PC-9 (cell line): ENCODE results near the gene F13A1. TPM values are rescaled to one million over a fixed set of nuclear protein-coding genes. Genes with fewer than 3 reads are reported as not detected.

Experiments
- BruUV-seq: library from RNA; stranded (reverse); fragments of 400-500 nt; replicated peaks from 2 replicates; lab custom pipeline; 2021; lab: Mats Ljungman, UMichigan
- CTCF ChIA-PET: fragments of 300-600 bp; sonication (Branson Sonifier 250); formaldehyde crosslinking; loops from one replicate; lab custom pipeline; 2022; ENCODE audit warnings: antibody characterized with exemption; lab: Charles Lee
- POLR2A ChIA-PET: fragments of 300-600 bp; sonication (Branson Sonifier 250); formaldehyde crosslinking; loops from one replicate; lab custom pipeline; 2022; ENCODE audit warnings: antibody characterized with exemption; ENCODE audit not compliant: unreplicated experiment; lab: Charles Lee
- DNase-seq, 2 experiments: peaks; one replicate each; pipeline versions ENCODE4 v3.0.0 to v3.0.0-alpha.2; 2015 to 2022; ENCODE audit warnings: mixed read lengths in 1 of 2
- H2AFZ ChIP-seq: fragments of 200-600 bp; sonication (generic); 2 replicates; pipeline ENCODE4 v1.8.1; 2017; ENCODE audit warnings: antibody characterized with exemption
- H3F3A ChIP-seq: fragments of 200-600 bp; sonication (generic); 2 replicates; pipeline ENCODE4 v1.8.1; 2017; ENCODE audit warnings: antibody characterized with exemption, mild to moderate bottlenecking, low read depth; ENCODE audit not compliant: insufficient read depth
- H3K27ac ChIP-seq: fragments of 200-600 bp; sonication (generic); 2 replicates; pipeline ENCODE4 v1.6.1; 2016; ENCODE audit warnings: mixed run types
- H3K27me3 ChIP-seq: fragments of 200-600 bp; sonication (generic); 2 replicates; pipeline ENCODE4 v1.6.1; 2016; ENCODE audit warnings: low read depth, mixed run types; ENCODE audit not compliant: insufficient read depth
- H3K36me3 ChIP-seq: fragments of 200-600 bp; sonication (generic); 2 replicates; pipeline ENCODE4 v1.6.1; 2016; ENCODE audit warnings: low read depth, mixed run types
- H3K4me1 ChIP-seq: fragments of 200-600 bp; sonication (generic); replicated peaks from 2 replicates; pipeline ENCODE4 v1.6.1; 2016; ENCODE audit warnings: mixed run types; ENCODE audit not compliant: insufficient read depth
- H3K4me2 ChIP-seq: fragments of 200-600 bp; sonication (generic); 2 replicates; pipeline ENCODE4 v1.6.1; 2017; ENCODE audit warnings: mixed run types
- H3K4me3 ChIP-seq: fragments of 200-600 bp; sonication (generic); 2 replicates; pipeline ENCODE4 v1.6.1; 2016; ENCODE audit warnings: mixed run types
- H3K79me2 ChIP-seq: fragments of 200-600 bp; sonication (generic); 2 replicates; pipeline ENCODE4 v1.6.1; 2017; ENCODE audit warnings: low read depth, mixed run types
- H3K9me2 ChIP-seq: fragments of 200-600 bp; sonication (generic); 2 replicates; pipeline ENCODE4 v1.8.1; 2017; ENCODE audit warnings: mild to moderate bottlenecking; ENCODE audit not compliant: insufficient read depth
- H3K9me3 ChIP-seq: fragments of 200-600 bp; sonication (generic); 2 replicates; pipeline ENCODE4 v1.8.1; 2016; ENCODE audit warnings: low read depth; ENCODE audit not compliant: insufficient read depth
- H4K20me1 ChIP-seq: fragments of 200-600 bp; sonication (generic); 2 replicates; pipeline ENCODE4 v1.8.1; 2017; ENCODE audit not compliant: insufficient read depth
- CTCF ChIP-seq: fragments of 200-600 bp; sonication (generic); conservative IDR thresholded peaks from 2 replicates; pipeline ENCODE4 v1.6.1; 2017; ENCODE audit warnings: mixed run types, antibody characterized with exemption, mild to moderate bottlenecking, moderate library complexity
- EZH2 ChIP-seq: fragments of 200-600 bp; sonication (generic); IDR thresholded peaks from 2 replicates; pipeline ENCODE4 v1.8.0; 2017; ENCODE audit warnings: antibody characterized with exemption, low read depth
- intact Hi-C: fragments of 100-400 bp; cut with micrococcal nuclease; formaldehyde crosslinking; loops from one replicate; pipeline ENCODE4 v1.10.0; 2022; ENCODE audit not compliant: unreplicated experiment
- total RNA-seq: library from RNA; stranded (reverse); gene quantifications from 2 replicates; pipeline ENCODE4 v1.2.3, GENCODE V29; 2021

F13A1 gene
- total RNA-seq, 1 experiment from 2014 or later: not detected

- POLR2A ChIA-PET: no interaction called here
- BruUV-seq: no TSS peak
- DNase-seq: no peak
- Histone ChIP-seq H3K36me3 (no peaks in the 10 kb centered on the region), H4K20me1 (no peaks in the 10 kb centered on the region), H3K4me1 (no peaks in the 10 kb centered on the region), H3K9me3 (no peaks in the 10 kb centered on the region), H3K9me2 (no peaks in the 10 kb centered on the region), H3K4me2 (no peak overlapping the region), H3K79me2 (no peaks in the 10 kb centered on the region), H2AFZ (no peak overlapping the region), H3K4me3 (no peak overlapping the region), H3K27ac (no peak overlapping the region), H3F3A (no peaks in the 10 kb centered on the region), H3K27me3 (no peaks in the 10 kb centered on the region)
- no peak for TF ChIP-seq CTCF
- no peak for TF ChIP-seq EZH2
- intact Hi-C loops: no loop called here
- CTCF ChIA-PET: no interaction called here
Observed at GRCh38 chr6:6357530-6357929, 37.1 kb upstream of the F13A1 start.

DNA sequence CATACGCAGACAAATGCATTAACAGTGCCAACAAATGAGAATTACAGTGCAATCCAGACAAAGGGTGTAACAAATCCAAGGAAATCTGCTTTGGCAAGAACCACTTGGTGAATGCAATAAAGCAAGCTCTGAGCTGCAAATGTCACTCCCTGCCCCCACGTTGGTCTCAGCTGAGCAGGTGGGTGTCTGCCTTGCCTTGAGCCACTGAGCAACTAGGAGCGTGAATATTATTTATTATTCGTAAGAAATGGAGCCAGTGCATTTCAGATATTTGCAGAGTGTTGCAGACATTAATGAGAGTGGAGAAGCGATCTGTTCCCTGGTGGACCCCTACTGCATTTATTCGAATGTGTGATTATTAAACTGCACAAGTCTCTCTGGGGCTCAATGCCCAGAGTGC lies 36.6 kb upstream of the F13A1 start:
- Histone ChIP-seq H3F3A (no peaks in the 10 kb centered on the region), H3K27me3 (peaks cover 4% of the 10 kb centered on the region; the same call in 1 of the 2 replicates), H3K9me2 (no peaks in the 10 kb centered on the region), H2AFZ (no peak overlapping the region), H3K27ac (no peak overlapping the region), H3K36me3 (no peaks in the 10 kb centered on the region), H3K79me2 (no peaks in the 10 kb centered on the region), H4K20me1 (no peaks in the 10 kb centered on the region), H3K9me3 (no peaks in the 10 kb centered on the region), H3K4me1 (no peaks in the 10 kb centered on the region), H3K4me3 (no peak overlapping the region), H3K4me2 (no peak overlapping the region)
- CTCF ChIA-PET: interaction anchor here (0.6 kb wide), 1 partner anchor 362 kb away, joined by 3 read pairs; no protein-coding TSS in a partner anchor
- POLR2A ChIA-PET: no interaction called here
- TF ChIP-seq EZH2: no peak
- no TSS peak for BruUV-seq
- intact Hi-C loops: no loop called here
- no peak for DNase-seq

DNA sequence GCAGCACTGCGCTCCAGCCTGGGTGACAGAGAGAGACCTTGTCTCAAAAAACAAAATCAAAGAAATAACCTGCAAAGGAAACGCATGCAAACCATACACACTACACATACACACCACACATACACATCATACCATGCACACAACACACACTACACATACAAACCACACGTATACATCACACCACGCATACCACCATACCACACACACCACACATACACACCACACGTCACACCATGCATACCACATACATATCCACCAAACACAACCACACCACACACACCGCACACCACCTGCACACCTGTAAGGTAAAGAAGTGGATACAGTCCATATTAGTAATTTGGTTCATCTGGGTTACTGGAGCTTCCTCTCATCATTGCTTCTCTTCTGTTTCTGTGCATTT lies 32.3 kb upstream of the F13A1 start:
- CTCF ChIA-PET: no interaction called here
- intact Hi-C loops: no loop called here
- no peaks in the 10 kb centered on the region for H3K9me2 ChIP-seq

More for the DNA sequence above, 32.3 kb upstream of the F13A1 start:
- H4K20me1 ChIP-seq: no peaks in the 10 kb centered on the region
- no peaks in the 10 kb centered on the region for H3K79me2 ChIP-seq
- no peak for DNase-seq
- TF ChIP-seq EZH2: no peak
- TF ChIP-seq CTCF: no peak
- no peak overlapping the region for H3K4me2 ChIP-seq
- H3K4me1 ChIP-seq: no peaks in the 10 kb centered on the region
- peaks cover 4% of the 10 kb centered on the region; the same call in 1 of the 2 replicates for H3K27me3 ChIP-seq
- no peak overlapping the region for H2AFZ ChIP-seq
- H3K36me3 ChIP-seq: no peaks in the 10 kb centered on the region
- POLR2A ChIA-PET: no interaction called here
- H3K4me3 ChIP-seq: no peak overlapping the region
- H3F3A ChIP-seq: no peaks in the 10 kb centered on the region
- BruUV-seq: no TSS peak
- no peak overlapping the region for H3K27ac ChIP-seq
- no peaks in the 10 kb centered on the region for H3K9me3 ChIP-seq
